Fibroblast of the conjunctiva (primary cell): ENCODE data around the gene ZNF121.

Experiments
- DNase-seq: peaks from one replicate; pipeline ENCODE4 v3.0.0-alpha.2; 2010; ENCODE audit warnings: low read depth

ZNF121 gene

DNA sequence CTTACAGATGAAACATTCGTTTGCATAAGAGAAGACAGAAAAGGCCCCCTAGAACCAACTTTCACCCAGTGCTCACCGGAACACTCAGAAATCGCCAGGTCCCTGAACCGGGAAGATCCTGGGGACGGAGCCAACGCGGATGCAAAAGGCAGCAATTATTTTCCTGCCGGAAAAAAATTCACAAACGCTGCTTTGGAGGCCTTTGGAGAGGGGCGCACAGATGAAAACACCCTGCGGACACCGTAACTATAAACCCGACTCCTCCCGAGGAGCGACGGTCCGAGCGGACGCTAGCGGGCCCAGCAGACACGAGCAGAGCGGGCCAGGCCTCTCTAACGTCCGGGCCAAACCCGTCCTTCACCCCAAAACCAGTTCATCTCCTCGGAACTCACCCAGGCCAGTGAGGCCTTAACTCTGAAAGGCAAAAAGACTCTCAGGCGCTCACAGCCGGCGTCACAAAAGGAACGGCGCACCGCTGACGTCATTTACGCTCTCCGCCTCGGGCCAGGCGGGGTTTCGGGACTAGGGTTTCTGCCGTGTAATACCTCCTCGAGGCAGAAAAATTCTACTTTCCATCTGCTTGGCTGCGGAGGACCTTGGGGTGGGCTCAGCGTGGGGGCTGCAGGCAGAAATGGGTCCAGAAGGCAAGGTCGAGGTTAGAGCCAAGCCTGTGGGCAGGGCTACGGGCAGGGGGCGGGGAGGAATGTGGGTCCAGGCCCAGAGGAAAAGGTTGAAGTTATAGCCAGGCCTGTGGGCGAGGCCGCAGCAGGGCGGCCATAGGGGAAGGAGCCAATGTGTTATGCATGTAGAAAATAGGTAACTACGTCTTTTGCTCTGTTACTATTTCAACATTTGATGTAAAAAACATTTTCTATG is 45.9 kb downstream of the ZNF121 start, which contains the start of gene ZNF426:
Gene ZNF426 (minus strand): TSS at position 463 of the 876 bp plus-strand sequence. CDS start 2,413 bp downstream, outside the sequence.
- peak; percentile 74 for DNase-seq

DNA sequence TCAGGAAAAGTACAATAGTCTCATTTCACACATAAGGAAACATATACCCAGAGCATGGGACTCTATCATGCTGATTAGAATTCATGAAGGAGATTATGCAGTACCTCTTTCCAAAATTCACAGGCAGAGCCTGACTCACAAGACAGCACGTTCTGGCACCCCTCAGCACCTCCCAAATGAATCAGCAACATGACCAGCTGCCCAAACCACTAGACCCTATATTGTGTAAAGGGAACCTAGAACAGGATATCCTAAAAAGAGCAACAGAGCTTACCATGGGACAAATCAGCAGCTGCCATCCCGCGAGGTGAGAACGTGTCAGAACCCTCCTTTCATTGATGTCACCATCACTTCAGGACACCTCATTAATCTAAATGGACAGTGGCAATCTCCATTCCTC is 48.4 kb downstream of the ZNF121 start:
- DNase-seq: no peak

DNA sequence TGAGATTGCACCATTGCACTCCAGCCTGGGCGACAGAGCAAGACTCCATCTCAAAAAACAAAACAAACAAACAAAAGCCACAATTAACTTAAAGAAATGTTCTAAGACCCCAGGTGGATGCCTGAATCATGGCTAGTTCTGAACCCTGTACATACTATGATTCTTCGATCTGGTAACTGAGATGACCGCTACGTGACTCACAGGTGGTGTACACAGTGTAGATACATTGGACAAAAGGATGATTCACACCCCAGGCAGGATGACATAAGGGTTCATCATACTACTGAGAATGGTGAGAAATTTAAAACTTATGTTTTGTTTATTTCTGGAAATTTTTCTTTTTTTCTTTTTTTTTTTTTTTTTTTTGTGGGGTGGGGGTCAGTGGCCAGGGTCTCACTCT is 52.4 kb downstream of the ZNF121 start:
- no peak for DNase-seq

DNA sequence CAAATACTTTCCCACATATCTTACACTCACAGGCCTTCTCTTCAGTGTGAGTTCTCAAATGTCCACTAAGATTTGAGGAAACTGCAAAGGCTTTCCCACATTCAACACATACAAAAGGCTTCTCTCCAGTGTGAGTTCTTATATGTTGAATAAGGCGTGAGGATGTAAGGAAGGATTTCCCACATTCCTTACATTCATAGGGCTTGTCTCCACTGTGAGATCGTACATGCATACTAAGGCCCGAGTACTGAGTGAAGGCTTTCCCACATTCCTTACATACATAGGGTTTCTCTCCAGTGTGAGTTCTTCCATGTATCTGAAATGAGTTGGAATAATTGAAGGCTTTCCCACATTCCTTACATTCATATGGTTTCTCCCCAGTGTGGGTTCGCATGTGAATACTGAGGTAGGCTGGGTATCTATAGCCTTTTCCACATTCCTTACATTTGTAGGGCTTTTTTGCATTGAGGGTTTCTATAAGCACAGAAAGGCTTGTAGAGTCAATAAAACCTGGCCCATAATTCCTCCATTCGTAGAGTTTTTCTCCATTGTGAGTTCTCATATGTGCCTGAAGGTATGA is 55.5 kb downstream of the ZNF121 start:
- no peak for DNase-seq

DNA sequence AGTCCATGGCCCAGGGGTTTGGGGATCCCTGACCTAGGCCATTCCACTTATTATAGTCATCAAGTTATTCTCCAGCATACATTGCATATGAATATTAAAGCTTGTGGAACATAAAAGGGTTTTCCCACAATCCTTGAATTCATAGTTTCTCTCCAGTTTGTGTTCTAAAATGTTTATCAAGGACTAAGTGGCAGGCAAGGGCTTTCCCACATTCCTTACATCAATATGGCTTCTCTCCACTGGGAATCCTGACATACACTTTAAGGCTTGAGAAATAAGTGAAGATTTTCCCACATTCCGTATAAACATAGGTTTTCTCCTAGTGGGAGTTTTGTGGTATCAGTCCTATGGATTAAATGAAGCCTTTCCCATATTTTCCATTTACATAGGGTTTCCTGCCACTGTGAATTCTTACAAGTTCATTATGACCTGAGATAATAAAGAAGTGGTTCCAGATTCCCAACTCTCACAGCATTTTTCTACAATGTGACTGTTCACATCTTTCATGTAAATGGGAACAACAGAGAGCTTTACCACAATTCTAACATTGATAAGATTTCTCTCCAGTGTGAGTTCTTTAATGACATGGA is 60.3 kb downstream of the ZNF121 start:
- no peak for DNase-seq
